ENCODE measurements around the gene C14orf93. TPM values are rescaled to one million over a fixed set of nuclear protein-coding genes. Genes with fewer than 3 reads are reported as not detected.

Gene C14orf93
- total and polyA plus RNA-seq, 9 of the 15 experiments (the other 6 are each of a cell fraction or from before 2014, with no cell fraction given) = 2.2 to 22.4 (median 16.1) TPM

GRCh38 chr14:23006188-23006534 is 3.8 kb downstream of the C14orf93 start (continued):
- no peak for TF ChIP-seq E2F4 (CRISPR knock-in tag; IDR thresholded peaks at IDR 0.05; ENCODE audit: low read depth)
- TF ChIP-seq NONO (IDR thresholded peaks at IDR 0.05; ENCODE audit: low read depth in 2 of 2, low read length in 1 of 2) = no peak
- no peak for TF ChIP-seq HLTF (IDR thresholded peaks at IDR 0.05)
- TF ChIP-seq SREBF2 (CRISPR knock-in tag; IDR thresholded peaks at IDR 0.05) = no peak
- TF ChIP-seq ZNF778 (CRISPR knock-in tag; IDR thresholded peaks at IDR 0.05) = no peak
- no peak for TF ChIP-seq MNT (conservative IDR thresholded peaks at IDR 0.05)
- TF ChIP-seq ARID1B (IDR thresholded peaks at IDR 0.05) = peak; percentile 75
- TF ChIP-seq CBFA2T3 (IDR thresholded peaks at IDR 0.05) = peak; percentile 69
- TF ChIP-seq STAT5A (IDR thresholded peaks at IDR 0.05; ENCODE audit: borderline replicate concordance, low read length) = peak; percentile 45; the same call in 1 of the 2 replicates
- TF ChIP-seq CREBBP (IDR thresholded peaks at IDR 0.05; ENCODE audit: low read depth, low read length) = no peak
- TF ChIP-seq PBX2 (CRISPR knock-in tag; IDR thresholded peaks at IDR 0.05; ENCODE audit: low read depth) = no peak
- no peak for TF ChIP-seq PBX2 (tag; conservative IDR thresholded peaks at IDR 0.05; ENCODE audit: low read depth)
- peak; percentile 97 to 99 for TF ChIP-seq FOXA3 (CRISPR knock-in tag; conservative IDR thresholded peaks at IDR 0.05 in 1 of 2, IDR thresholded peaks at IDR 0.05 in 1 of 2)
- TF ChIP-seq CHD2 (IDR thresholded peaks at IDR 0.05; ENCODE audit: low read depth, low read length) = no peak
- no peak for TF ChIP-seq JUND (IDR thresholded peaks at IDR 0.05; ENCODE audit: borderline replicate concordance, low read depth, low read length)
- TF ChIP-seq JUND (tag; IDR thresholded peaks at IDR 0.05; ENCODE audit: borderline replicate concordance, low read depth, low read length) = peak; percentile 45; the same call in 1 of the 3 replicates
- TF ChIP-seq PPARD (CRISPR knock-in tag; IDR thresholded peaks at IDR 0.05) = no peak
- TF ChIP-seq CBFA2T2 (conservative IDR thresholded peaks at IDR 0.05) = no peak; the same call in 1 of the 2 replicates
- TF ChIP-seq RBFOX2 (IDR thresholded peaks at IDR 0.05; ENCODE audit: low read depth, low read length) = no peak
- no peak for TF ChIP-seq ZNF699 (CRISPR knock-in tag; IDR thresholded peaks at IDR 0.05; ENCODE audit: insufficient replicate concordance)
- no peak for TF ChIP-seq FOXJ2 (tag; IDR thresholded peaks at IDR 0.05)
- TF ChIP-seq TSC22D4 (tag; IDR thresholded peaks at IDR 0.05) = no peak
- TF ChIP-seq POLR2AphosphoS2 (IDR thresholded peaks at IDR 0.05; ENCODE audit: low read length) = no peak
- peak; percentile 82 for TF ChIP-seq TEAD4 (IDR thresholded peaks at IDR 0.05; ENCODE audit: low read length)
- no peak for TF ChIP-seq TEAD4 (CRISPR knock-in tag; IDR thresholded peaks at IDR 0.05; ENCODE audit: borderline replicate concordance)
- TF ChIP-seq ZNF12 (CRISPR knock-in tag; IDR thresholded peaks at IDR 0.05) = no peak
